HAP-1 (cell line): Measurements from ENCODE around the gene UNC45A.

Experiments used
- DNase-seq, 2 experiments: peaks; one replicate each; pipeline ENCODE4 v3.0.0-alpha.2; 2016 to 2020; ENCODE audit warnings: low spot score in 2 of 2
- H3K27me3 ChIP-seq: fragments of 250-450 bp; sonication (Bioruptor Pico); 2 replicates; pipeline ENCODE4 v1.5.1; 2020; ENCODE audit warnings: low read depth, mild to moderate bottlenecking, moderate library complexity
- H3K36me3 ChIP-seq: fragments of 250-450 bp; sonication (Bioruptor Pico); replicated peaks from 2 replicates; pipeline ENCODE4 v1.5.1; 2020; ENCODE audit warnings: mild to moderate bottlenecking
- H3K4me1 ChIP-seq: fragments of 250-450 bp; sonication (Bioruptor Pico); 2 replicates; pipeline ENCODE4 v1.5.1; 2020; ENCODE audit warnings: mild to moderate bottlenecking
- H3K4me3 ChIP-seq: fragments of 250-450 bp; sonication (Bioruptor Pico); 2 replicates; pipeline ENCODE4 v1.5.1; 2020; ENCODE audit warnings: mild to moderate bottlenecking, moderate library complexity
- H3K9me3 ChIP-seq: fragments of 250-450 bp; sonication (Bioruptor Pico); 2 replicates; pipeline ENCODE4 v1.5.1; 2020; ENCODE audit warnings: mild to moderate bottlenecking, moderate library complexity
- in situ Hi-C: fragments of 300-500 bp; cut with MboI; formaldehyde crosslinking; loops from 3 replicates; pipeline ENCODE4 v1.14.3; 2020; ENCODE audit warnings: low sequenced_read_pairs, inconsistent platforms, mixed read lengths

The UNC45A gene

DNA sequence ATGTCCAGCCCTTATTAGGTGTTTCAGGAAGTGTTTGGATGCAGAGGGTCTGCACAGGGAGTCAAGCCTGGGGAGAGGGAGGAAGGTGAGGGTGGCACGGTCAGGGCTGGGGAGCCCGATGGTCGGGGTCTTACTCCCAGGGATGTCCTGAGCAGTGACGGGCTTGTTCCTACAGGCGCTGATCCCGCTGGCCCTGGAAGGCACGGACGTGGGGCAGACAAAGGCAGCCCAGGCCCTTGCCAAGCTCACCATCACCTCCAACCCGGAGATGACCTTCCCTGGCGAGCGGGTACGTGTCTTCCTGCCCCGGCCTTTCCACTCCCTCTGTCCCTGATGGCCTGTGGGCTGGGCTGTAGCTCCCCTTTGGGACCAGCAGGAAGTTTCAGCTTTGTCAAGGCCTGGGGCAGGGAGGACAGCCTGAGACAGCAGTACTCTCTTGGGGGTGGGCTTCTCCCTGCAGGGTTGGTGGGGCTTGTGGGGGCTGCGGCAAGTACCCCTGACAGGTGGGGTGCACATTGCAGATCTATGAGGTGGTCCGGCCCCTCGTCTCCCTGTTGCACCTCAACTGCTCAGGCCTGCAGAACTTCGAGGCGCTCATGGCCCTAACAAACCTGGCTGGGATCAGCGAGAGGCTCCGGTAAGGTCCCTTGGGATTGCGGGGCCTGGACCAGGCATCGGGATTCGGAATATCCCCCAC lies 15.0 kb downstream of the UNC45A start:
- H3K9me3 ChIP-seq = no peaks in the 10 kb centered on the region
- no peaks in the 10 kb centered on the region for H3K27me3 ChIP-seq
- H3K4me3 ChIP-seq = no peak overlapping the region
- peaks cover 2% of the 10 kb centered on the region; the same call in 1 of the 2 replicates for H3K4me1 ChIP-seq
- DNase-seq = no peak
- peaks cover 62% of the 10 kb centered on the region for H3K36me3 ChIP-seq
- in situ Hi-C loops = loop anchor here (25.0 kb wide), 1 partner anchor 1338 kb away; no protein-coding TSS in a partner anchor

DNA sequence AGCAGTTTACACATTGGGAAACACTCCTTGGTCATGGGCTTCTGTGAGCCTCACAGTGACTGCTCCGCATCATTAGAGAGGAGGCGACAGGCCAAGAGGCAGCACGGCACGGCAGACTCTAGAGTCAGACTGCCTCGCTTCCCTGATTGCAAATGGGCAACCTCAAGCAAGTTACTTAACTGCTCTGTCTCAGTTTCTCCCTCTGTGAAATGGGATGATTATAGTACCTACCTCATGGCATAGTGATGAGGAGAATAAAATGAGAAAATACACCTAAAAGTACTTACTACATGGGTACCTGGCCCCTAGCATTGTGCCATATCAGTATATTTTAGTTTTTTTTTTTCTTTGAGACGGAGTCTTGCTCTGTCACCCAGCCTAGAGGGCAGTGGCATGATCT lies 15.6 kb downstream of the UNC45A start:
- DNase-seq = no peak
- peaks cover 2% of the 10 kb centered on the region for H3K4me1 ChIP-seq
- no peaks in the 10 kb centered on the region for H3K27me3 ChIP-seq
- no peaks in the 10 kb centered on the region for H3K9me3 ChIP-seq
- in situ Hi-C loops = loop anchor here (25.0 kb wide), 1 partner anchor 1338 kb away; no protein-coding TSS in a partner anchor
- no peak overlapping the region for H3K4me3 ChIP-seq
- H3K36me3 ChIP-seq = peaks cover 57% of the 10 kb centered on the region

- H3K27me3 ChIP-seq = no peaks in the 10 kb centered on the region
- no peak for DNase-seq
- H3K36me3 ChIP-seq = peaks cover 53% of the 10 kb centered on the region
- in situ Hi-C loops = loop anchor here (25.0 kb wide), 1 partner anchor 1341 kb away; no protein-coding TSS in a partner anchor
- H3K4me3 ChIP-seq = no peak overlapping the region
- no peaks in the 10 kb centered on the region for H3K9me3 ChIP-seq
- peaks cover 10% of the 10 kb centered on the region for H3K4me1 ChIP-seq
Observed at GRCh38 chr15:90952901-90953677, 18.0 kb downstream of the UNC45A start.

DNA sequence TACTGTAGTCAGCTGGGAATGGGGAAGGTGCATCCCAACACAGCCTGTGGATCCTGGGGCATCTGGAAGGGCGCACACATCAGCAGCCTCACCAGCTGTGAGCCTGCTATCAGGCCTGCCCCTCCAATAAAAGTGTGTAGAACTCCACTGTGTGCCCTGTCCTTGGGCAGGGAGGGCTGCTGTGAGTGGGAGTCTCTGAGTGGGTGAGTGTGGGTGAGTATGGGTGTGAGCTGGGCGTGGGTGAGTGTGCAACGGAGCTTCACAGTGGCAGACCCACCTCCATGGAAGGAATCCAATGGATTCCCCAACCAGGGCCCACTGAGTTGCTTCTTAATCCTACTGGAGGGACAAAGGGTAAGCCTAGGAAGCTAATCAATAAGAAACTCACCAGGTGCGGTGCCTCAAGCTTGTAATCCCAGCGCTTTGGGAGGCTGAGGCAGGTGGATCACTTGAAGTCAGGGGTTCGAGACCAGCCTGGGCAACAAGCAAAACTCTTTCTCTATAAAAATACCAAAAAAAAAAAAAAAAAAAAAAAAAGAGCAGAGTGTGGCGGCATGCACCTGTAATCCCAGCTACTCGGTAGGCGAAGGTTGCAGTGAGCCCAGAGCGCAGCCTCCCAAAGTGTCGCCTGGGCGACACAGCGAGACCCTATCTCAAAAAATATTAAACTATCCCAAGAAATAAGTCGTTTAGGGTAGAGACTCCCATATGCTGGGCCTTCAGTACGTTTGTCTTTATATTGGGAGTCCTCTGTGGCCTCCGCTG lies 19.0 kb downstream of the UNC45A start:
- no peaks in the 10 kb centered on the region for H3K9me3 ChIP-seq
- H3K27me3 ChIP-seq = no peaks in the 10 kb centered on the region
- peaks cover 10% of the 10 kb centered on the region for H3K4me1 ChIP-seq
- H3K36me3 ChIP-seq = peaks cover 48% of the 10 kb centered on the region
- in situ Hi-C loops = loop anchor here (25.0 kb wide), 1 partner anchor 1342 kb away; no protein-coding TSS in a partner anchor
- no peak for DNase-seq
- peak overlapping the region; percentile 56 for H3K4me3 ChIP-seq

DNA sequence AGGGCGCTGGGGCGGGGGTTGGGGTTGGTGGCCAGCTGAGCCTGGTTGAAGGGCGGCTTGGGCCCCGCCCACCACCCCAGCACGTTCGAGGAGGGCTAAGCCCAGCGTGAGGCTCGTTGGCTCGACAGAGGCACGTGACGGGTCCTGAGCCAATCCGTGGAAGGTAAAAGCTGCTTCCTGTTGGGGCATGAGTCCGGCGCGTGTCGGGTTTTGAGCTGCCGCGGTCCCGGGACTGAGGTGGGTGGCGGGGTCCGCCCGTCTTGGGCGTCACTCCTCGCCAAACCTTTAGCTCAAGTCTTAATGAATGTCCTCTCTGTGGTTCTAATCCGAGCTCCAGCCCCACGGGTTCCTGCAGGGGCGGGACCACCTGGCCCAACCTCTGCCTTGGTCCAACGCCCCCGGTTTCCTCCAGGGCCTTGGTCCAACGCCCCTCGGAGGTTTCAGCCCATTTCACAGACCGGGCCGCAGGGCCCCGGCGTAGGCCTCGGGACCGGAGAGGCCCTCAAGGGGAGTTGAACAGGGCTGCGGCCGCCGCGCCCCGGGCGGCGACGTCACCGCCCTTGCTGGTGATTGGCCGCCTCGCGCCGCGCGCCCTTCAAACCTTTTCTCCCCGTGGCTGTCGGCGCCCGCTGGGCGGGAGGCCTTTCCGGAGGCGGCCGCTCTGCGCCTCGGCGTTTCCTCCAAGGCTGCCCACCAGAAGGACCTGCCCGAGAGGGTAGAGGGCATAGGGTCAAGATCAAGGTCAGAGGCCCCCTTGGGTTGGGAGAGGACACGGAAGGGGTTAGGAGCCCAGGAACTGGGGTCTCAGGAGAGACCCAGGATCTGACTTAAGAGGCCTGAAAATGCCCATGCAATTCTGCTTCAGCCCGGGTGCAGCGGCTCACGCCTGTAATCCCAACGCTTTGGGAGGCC lies 19.9 kb downstream of the UNC45A start, which contains the start of gene RCCD1:
Gene RCCD1 (plus strand): TSS at position 173 of the 912 bp plus-strand sequence. CDS start 1,851 bp downstream, outside the sequence.
- H3K4me3 ChIP-seq = peak within 1 kb of the TSS; percentile 56
- in situ Hi-C loops = loop anchor here (5.0 to 25.0 kb wide), 2 partner anchors 37 to 1343 kb away; partner anchors contain the start of gene PRC1
- H3K9me3 ChIP-seq = no peaks in the 10 kb centered on the region
- H3K4me1 ChIP-seq = peaks cover 10% of the 10 kb centered on the region
- peaks cover 48% of the 10 kb centered on the region for H3K36me3 ChIP-seq
- DNase-seq = peak; percentile 94 to 97
- H3K27me3 ChIP-seq = no peaks in the 10 kb centered on the region

DNA sequence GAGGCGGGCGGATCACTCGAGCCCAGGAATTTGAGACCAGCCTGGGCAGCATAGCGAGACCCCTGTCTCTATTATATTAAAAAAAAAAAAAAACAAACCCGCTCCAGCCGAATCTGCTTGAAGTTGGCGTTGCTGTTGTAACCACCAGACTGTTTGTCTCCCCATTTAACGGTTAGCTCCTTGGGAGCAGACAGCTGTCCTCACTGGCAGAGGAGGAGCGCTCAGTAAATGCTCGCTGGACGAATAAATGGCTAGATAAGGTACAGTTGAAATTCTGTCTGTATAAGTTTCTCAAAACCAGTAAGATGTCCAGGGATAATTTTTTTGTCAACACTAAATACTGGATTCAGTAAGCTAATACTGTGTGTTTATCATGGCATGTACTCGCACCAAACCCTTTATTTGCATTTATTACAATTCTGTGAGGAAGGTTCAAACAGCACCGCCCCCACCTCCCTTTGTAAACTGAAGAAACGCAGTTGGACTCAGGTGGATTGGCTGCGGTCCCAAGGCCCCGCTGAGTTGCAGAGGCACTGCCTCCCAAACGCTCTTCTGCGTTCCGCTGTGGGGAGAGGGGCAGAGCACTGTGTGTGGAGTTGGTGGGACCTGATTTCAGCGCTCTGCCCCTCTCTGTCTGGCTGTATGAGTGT lies 20.7 kb downstream of the UNC45A start:
- in situ Hi-C loops = loop anchor here (5.0 to 25.0 kb wide), 2 partner anchors 37 to 1343 kb away; partner anchors contain the start of gene PRC1
- Histone ChIP-seq H3K9me3 (no peaks in the 10 kb centered on the region), H3K27me3 (no peaks in the 10 kb centered on the region), H3K4me1 (peaks cover 10% of the 10 kb centered on the region), H3K36me3 (peaks cover 50% of the 10 kb centered on the region), H3K4me3 (peak overlapping the region; percentile 56)
- DNase-seq = peak in 1 of 2 experiments; percentile 43

DNA sequence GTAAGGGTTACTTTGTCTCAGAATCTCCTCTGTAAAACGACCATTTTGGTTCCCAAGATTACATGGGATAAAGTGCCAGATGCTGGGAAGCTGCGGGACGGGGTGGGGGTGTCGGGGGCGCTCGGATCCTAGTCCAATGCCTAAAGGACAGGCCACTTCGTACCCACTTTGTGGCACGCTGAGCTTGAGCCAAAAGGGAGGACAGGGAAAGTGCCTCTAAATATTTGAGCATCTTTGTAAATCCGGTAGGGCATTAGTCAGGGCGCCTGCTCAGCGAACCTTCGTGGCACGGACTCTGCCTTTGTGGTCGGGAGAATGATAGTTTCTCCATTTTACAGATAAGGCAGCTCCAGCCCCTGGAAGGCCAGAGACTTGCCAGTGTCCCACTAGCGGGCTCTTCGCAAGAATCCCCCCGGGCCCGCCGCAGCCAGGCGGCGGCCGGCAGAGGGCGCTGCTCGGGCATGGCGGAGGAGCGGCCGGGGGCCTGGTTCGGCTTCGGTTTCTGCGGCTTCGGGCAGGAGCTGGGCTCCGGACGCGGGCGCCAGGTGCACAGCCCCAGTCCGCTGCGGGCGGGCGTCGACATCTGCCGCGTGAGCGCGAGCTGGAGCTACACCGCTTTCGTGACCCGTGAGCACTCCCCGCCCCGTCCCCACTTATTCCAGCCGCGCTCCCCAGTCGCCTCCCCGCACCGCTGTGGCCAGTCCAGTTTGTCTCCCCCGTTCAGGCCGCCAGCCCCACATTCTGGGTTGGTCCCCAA lies 21.4 kb downstream of the UNC45A start:
- Histone ChIP-seq H3K4me1 (peaks cover 10% of the 10 kb centered on the region), H3K9me3 (no peaks in the 10 kb centered on the region), H3K4me3 (peak overlapping the region; percentile 56), H3K27me3 (no peaks in the 10 kb centered on the region), H3K36me3 (peaks cover 50% of the 10 kb centered on the region)
- in situ Hi-C loops = loop anchor here (5.0 to 25.0 kb wide), 2 partner anchors 36 to 1344 kb away; partner anchors contain the start of gene PRC1
- DNase-seq = no peak

DNA sequence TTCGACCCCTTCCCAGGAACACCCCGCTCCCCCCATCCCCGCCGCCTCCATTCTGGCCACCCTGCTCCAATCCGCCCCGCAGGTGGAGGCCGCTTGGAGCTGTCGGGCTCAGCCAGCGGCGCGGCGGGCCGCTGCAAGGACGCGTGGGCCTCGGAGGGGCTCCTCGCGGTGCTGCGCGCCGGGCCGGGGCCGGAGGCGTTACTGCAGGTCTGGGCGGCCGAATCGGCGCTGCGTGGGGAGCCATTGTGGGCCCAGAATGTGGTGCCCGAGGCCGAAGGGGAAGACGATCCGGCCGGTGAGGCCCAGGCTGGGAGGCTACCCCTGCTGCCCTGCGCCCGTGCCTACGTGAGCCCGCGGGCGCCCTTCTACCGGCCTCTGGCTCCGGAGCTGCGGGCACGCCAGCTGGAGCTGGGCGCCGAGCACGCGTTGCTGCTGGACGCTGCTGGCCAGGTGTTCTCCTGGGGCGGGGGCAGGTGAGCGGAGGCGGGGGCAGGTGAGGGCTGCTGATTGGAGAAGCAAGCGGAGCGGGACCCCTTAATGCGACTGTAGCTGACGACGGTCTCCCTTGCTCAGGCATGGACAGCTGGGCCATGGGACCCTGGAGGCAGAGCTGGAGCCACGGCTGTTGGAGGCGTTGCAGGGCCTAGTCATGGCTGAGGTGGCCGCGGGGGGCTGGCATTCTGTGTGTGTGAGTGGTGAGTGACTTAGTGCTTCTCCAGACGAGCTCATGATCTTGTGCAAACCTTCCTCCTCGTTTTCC lies 22.1 kb downstream of the UNC45A start:
- Histone ChIP-seq H3K4me3 (no peak overlapping the region), H3K36me3 (peaks cover 57% of the 10 kb centered on the region), H3K9me3 (no peaks in the 10 kb centered on the region), H3K4me1 (peaks cover 10% of the 10 kb centered on the region), H3K27me3 (no peaks in the 10 kb centered on the region)
- in situ Hi-C loops = loop anchor here (5.0 to 25.0 kb wide), 2 partner anchors 35 to 1345 kb away; partner anchors contain the start of gene PRC1
- DNase-seq = no peak

GRCh38 chr15:90957791-90958190 lies 22.7 kb downstream of the UNC45A start:
- H3K4me3 ChIP-seq = no peak overlapping the region
- in situ Hi-C loops = loop anchor here (5.0 to 25.0 kb wide), 2 partner anchors 35 to 1345 kb away; partner anchors contain the start of gene PRC1
- H3K27me3 ChIP-seq = no peaks in the 10 kb centered on the region
- H3K36me3 ChIP-seq = peaks cover 58% of the 10 kb centered on the region
- peaks cover 10% of the 10 kb centered on the region for H3K4me1 ChIP-seq
- H3K9me3 ChIP-seq = no peaks in the 10 kb centered on the region
- no peak for DNase-seq

- H3K9me3 ChIP-seq = no peaks in the 10 kb centered on the region
- H3K4me3 ChIP-seq = no peak overlapping the region
- H3K4me1 ChIP-seq = peaks cover 10% of the 10 kb centered on the region
- DNase-seq = no peak
- peaks cover 59% of the 10 kb centered on the region for H3K36me3 ChIP-seq
- H3K27me3 ChIP-seq = no peaks in the 10 kb centered on the region
- in situ Hi-C loops = loop anchor here (5.0 to 25.0 kb wide), 2 partner anchors 33 to 1347 kb away; partner anchors contain the start of gene PRC1
Observed at GRCh38 chr15:90959028-90959595, 24.0 kb downstream of the UNC45A start.
